BE2C (cell line): Measurements from ENCODE around the gene PHF21A.

Experiments used
- DNase-seq: peaks from one replicate; pipeline ENCODE4 v3.0.0-alpha.2; 2020
- H3K27me3 ChIP-seq: fragments of 250-450 bp; sonication (Bioruptor Pico); 2 replicates; pipeline ENCODE4 v1.5.1; 2020; ENCODE audit warnings: mild to moderate bottlenecking
- H3K36me3 ChIP-seq: fragments of 250-450 bp; sonication (Bioruptor Pico); 2 replicates; pipeline ENCODE4 v1.5.1; 2020; ENCODE audit warnings: mild to moderate bottlenecking
- H3K4me1 ChIP-seq: fragments of 250-450 bp; sonication (Bioruptor Pico); 2 replicates; pipeline ENCODE4 v1.5.1; 2020
- H3K4me3 ChIP-seq: 2 replicates; pipeline ENCODE4 v1.5.1; 2011; ENCODE audit warnings: low read depth, low read length
- H3K9me3 ChIP-seq: fragments of 250-450 bp; sonication (Bioruptor Pico); 2 replicates; pipeline ENCODE4 v1.5.1; 2020
- TF ChIP-seq, protein P1 (sequence below): IDR thresholded peaks from 2 replicates; pipeline ENCODE4 v1.5.1; 2012; ENCODE audit warnings: mild to moderate bottlenecking, low read depth, low read length

The PHF21A gene

DNA sequence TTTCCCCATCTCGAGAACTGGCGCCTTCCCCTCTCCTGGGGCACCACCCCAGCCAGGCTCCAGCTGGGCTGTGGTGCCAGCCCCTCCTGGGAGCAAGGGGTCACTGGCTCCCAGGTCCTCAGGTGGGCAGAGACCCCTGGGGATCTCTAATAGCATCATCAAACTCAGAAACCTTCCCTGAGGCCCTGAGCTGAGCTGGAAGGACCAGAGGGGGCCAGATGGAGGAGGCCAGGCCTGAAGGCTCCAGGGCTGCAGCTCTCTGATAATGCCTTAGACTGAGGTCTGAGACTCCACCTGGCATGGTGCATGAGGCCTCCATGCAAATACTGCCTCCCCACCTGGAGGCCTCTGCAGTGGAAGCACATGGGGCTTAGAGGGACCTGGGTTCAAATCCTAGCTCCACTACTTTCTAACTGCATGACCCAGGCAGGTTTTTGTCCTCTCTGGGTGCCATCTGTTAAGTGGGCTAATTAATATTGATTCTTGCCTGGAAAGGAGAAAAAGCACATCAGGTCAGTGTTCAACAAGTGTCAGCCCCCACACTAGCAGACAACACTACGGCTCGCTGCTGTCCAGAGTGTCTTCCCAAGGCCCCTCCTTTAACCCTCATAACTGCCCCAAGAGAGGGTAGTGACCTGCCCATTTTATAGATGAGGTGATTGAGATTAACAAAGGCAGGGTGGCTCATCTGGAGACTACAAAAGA lies 234.3 kb downstream of the PHF21A start:
- H3K36me3 ChIP-seq, result peaks cover 3% of the 10 kb centered on the region; the same call in 1 of the 2 replicates
- TF ChIP-seq, protein P1, sequence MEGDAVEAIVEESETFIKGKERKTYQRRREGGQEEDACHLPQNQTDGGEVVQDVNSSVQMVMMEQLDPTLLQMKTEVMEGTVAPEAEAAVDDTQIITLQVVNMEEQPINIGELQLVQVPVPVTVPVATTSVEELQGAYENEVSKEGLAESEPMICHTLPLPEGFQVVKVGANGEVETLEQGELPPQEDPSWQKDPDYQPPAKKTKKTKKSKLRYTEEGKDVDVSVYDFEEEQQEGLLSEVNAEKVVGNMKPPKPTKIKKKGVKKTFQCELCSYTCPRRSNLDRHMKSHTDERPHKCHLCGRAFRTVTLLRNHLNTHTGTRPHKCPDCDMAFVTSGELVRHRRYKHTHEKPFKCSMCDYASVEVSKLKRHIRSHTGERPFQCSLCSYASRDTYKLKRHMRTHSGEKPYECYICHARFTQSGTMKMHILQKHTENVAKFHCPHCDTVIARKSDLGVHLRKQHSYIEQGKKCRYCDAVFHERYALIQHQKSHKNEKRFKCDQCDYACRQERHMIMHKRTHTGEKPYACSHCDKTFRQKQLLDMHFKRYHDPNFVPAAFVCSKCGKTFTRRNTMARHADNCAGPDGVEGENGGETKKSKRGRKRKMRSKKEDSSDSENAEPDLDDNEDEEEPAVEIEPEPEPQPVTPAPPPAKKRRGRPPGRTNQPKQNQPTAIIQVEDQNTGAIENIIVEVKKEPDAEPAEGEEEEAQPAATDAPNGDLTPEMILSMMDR, result no peak
- peak overlapping the region; percentile 74 for H3K4me3 ChIP-seq
- no peaks in the 10 kb centered on the region for H3K9me3 ChIP-seq
- H3K27me3 ChIP-seq, result no peaks in the 10 kb centered on the region
- no peak for DNase-seq
- peaks cover 13% of the 10 kb centered on the region for H3K4me1 ChIP-seq

DNA sequence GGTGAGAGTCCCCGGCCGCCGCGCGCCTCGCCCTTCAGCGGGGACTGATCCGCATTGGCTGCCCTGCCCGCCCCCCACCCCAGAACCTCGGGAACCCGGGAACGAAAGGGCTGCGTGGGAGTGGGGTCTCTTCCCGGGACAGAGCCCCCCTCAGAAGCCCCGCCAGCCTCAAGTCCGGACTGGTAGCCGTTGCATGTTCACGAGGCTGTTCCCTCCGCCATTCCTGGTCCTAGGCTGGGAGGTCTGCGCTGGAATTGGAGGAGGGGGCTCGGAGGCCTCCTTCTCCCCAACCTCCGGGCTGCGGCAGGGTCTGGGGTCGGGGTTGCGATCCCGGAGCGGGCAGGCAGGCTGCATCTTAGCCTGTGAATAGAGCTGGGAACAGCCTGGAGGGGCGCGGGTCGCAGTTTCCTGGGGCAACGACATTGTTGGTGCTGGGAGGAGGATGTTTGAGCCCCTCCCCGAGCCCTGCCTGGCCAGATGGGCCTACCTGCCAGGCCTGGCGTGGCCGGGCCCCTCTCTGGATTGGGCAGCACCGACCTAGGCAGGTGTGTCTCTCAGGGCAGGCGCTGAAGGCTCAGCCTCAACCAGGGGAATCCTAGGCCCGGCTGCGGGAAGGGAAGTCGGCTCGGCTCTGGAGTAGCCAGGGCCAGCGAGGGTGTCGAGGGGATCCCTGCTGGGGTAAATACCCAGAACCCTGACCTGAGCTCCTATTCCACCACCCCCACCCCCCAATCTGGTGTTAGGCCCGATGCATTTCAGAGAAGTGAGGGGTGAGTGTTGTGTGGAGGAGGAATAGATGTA lies 235.1 kb downstream of the PHF21A start:
- H3K27me3 ChIP-seq, result no peaks in the 10 kb centered on the region
- peaks cover 3% of the 10 kb centered on the region; the same call in 1 of the 2 replicates for H3K36me3 ChIP-seq
- peaks cover 15% of the 10 kb centered on the region for H3K4me1 ChIP-seq
- H3K4me3 ChIP-seq, result peak overlapping the region; percentile 74
- TF ChIP-seq, protein P1, result no peak
- H3K9me3 ChIP-seq, result no peaks in the 10 kb centered on the region
- no peak for DNase-seq

DNA sequence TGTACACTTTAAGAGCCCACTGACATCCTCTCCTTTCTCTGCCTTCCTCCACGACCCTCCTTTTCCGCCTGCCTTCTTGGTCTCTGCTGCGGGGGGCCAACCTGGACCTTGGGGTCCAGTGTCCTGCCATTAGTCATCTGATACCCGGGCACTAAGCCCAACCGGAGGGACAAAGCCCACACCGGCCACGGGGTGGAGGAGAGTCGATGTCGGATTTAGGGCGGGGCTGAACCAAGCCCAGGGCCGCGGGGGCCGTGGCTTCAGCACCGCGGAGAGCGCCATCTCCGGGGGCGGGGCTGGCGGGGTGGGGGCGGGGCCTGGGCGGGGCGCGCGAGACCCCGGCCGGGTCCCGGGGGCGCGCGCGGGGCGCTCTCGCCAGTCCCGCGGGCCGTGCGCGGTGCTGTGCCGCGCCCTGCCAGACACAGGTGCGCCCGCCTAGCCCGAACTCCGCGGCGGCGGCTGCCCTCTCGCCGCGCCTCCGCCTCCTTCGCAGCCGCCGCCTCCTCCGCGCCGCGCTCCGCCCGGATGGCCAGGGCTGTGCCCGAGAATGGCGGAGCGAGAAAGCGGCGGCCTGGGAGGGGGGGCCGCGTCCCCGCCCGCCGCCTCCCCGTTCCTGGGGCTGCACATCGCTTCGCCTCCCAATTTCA lies 235.9 kb downstream of the PHF21A start, which contains the start of gene MAPK8IP1:
TSS of gene MAPK8IP1 (plus strand) at position 378 of the 647 bp plus-strand sequence. CDS start at position 548, 170 bp downstream.
- TF ChIP-seq, protein P1, result no peak
- Histone ChIP-seq H3K27me3 (no peaks in the 10 kb centered on the region), H3K36me3 (peaks cover 3% of the 10 kb centered on the region; the same call in 1 of the 2 replicates), H3K4me3 (peak within 1 kb of the TSS; percentile 74), H3K9me3 (no peaks in the 10 kb centered on the region), H3K4me1 (peaks cover 15% of the 10 kb centered on the region)
- DNase-seq, result peak; percentile 67

DNA sequence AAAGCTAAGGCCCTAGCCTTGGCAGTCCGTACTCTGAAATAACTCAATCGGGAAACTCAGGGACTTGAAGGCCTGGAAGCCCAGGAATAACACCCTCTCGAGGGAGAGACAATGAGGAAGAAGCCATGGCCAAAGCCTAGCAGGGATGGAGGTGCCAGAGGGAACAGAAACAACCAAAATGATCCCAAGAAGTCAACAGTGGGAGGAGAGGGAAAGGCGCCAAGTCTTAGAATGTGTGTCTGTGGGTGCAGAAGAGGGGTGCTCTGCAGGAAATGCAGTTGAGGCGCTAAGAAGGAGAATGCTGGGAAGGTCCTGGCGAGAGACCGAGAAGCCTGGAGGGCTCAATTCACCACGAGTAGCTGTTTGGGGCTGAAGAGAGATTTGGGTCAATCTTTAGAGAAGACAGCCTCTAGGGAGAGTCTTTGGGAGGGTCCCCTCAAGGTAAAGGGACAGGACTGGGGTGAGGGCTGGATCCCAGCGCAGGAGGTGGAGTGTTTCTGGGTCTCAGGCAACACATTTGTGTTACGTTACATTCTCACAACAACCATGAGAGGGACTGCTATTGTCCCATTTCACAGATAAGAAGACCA lies 236.6 kb downstream of the PHF21A start:
- no peak overlapping the region for H3K4me3 ChIP-seq
- TF ChIP-seq, protein P1, result no peak
- no peaks in the 10 kb centered on the region for H3K9me3 ChIP-seq
- H3K36me3 ChIP-seq, result peaks cover 3% of the 10 kb centered on the region; the same call in 1 of the 2 replicates
- DNase-seq, result no peak
- no peaks in the 10 kb centered on the region for H3K27me3 ChIP-seq
- peaks cover 18% of the 10 kb centered on the region for H3K4me1 ChIP-seq
